NCI-H2196 (cell line): Measurements from ENCODE around the gene WIPI1.
"Not testable (repeated sequence)": the region's sequence is repeated elsewhere in the genome, so short reads cannot be mapped to it uniquely, and the experiment has no call there.

Experiments
- DNase-seq: peaks from one replicate; lab custom pipeline; 2025; ENCODE audit not compliant: unreplicated experiment; lab: John Stamatoyannopoulos, UW

WIPI1 gene

DNA sequence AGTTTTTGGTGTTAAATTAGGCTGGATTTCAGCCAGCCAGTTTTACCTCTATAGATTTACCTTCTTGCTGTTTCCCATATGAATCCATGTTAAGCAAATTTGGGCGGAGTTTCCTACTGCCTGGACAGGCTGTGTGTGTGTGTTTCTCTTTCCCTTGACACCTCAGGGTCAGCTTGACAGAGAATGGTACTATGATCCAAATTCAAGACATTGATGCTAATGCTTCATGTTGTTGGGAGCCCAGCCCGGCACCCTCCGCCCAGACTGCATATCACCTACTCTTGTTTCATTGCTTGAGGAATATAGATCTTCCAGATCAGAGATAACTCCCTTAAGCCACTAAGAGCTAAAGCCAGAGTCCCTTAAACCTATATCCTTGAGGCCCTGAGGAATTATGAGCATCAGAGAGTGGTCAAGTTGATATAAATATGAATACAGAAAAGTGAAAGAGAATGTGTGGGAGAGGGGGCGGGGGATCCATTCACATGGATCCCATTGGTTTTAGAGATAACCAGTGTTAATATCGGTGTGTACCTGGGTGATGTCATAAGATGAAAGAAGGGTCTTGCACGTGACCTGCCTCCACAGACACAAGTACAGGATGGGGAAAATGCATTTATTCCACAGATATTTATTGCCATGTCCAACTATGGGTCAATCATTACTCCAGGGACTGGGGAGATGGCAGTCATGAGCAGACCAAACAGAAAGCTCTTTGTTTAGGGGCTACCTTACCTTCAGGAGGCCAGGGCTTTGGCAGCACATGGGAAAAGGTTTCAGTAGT is 69.7 kb downstream of the WIPI1 start:
- no peak for DNase-seq

DNA sequence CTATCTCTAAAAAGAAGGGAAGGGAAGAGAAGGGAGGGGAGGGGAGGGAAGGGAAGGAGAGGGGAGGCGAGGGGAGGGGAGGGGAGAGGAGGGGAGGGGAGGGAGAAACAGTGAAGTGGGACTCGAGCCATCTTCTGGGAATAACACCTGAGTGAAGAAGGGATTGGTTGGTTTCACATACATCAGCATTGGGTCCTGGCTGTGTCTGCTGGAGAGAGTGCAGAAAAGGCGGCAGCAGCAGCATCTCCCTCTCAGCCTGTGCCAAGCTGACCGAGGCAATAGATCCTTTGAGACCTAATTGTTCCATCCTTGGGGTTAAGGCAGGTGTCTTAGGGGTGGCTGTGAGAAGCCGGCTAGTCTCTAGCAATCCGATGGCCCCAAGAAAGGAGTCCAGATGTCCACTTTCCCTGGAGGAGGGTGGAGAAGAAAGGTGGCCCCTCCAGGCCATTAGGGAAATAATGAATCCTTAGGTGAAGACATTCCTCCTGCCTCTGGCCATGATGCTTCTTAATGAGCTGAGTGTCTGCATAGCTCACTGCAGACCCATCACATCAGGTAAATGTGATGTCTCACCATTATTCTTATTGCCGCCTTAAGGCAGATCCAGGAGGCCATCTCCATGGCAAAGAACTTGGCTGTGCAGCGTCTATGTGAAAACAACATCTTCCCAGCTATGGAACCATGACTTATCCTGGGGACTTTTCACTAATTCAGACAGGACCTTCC is 71.6 kb downstream of the WIPI1 start:
- DNase-seq, result no peak

DNA sequence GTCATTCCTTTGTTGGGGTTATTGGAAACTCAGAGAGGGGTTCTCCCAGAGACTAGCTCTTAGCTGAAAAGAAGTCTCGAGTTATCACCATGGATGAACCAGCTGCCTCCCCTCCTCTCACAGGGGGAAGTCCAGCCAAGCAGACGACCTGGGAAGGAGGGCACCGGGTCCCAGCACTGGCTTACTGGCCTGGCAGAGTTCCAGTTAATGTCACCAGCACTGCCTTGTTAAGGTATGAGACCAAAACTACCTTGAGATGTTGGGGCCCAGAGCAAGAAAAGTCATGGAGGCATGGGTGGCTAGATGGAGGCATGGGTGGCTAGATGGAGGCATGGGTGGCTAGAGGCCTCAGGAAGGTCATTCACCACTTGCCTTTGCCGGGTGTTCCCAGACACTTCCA is 72.4 kb downstream of the WIPI1 start:
- DNase-seq, result no peak

DNA sequence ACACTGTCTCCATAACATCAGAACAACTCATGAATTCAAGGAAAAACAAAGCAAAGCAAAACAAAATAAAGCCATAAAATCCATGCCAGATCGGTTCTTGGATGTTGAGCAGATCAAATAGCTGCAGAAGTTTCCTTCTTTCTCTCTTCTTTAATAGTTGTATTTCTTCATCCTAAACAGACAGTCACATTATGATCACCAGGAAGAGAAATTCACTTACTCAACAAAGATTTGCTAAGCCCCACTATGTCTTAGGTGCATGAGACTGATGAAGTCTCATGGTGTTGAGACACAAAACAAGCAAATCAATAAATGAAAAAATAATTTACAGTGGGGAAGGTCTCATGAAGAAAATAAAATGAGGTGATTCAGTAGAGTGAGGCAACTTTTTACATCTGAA is 72.8 kb downstream of the WIPI1 start:
- DNase-seq, result no peak

DNA sequence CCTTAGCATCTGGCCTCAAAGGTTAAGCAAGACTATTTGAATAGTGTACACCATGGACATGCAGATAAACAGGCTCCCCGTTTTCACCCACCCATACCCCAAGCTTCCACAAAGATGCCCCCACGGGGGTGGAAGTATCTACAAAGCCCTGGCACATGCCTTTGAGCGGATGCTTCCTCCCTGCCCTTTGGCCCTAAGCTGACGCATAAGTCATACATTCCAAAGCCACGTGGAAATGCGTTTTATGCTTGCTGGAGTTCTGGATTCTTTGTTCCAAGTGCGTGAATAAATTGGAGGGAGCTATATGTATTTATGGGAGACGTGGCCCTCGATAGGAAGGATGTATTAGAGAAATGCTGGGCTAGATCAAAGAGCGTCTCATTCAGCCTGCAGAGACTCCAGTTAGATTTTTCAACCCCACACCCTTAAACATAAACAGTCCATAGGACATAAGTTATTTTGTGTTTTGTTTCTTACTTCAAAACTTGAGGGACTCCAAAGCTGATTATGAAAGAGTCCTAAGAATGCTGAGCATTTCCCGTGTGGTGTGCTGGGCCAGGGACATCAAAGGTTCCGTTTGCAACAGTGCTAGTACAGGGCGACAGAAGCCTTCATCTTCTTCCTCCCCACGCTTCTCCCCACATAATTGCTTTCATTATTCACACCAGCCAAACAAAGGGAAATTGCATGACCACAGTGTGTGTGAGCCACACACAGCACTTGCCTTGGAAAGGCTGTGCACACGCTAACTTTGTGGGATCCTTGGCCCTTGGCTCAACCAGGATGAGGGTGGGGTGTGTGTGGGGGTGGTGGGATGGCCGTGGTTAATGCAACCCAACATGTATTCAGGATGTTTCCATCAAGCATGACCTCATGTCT is 73.6 kb downstream of the WIPI1 start:
- DNase-seq, result no peak

DNA sequence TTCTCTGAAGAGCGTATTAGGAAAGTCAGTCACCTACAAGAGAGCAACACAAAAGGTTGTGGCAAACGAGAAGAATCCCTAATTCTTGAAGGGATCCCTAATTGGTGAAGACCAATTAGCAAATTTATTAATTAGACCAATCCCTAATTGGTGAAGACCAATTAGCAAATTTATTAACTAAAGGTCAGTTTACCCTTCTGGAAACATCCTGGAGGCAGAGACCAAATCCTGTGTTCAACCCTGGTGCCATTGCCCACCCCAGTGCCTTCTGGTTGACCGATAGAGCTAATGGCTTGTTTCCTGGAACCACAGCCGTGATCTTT is 74.2 kb downstream of the WIPI1 start:
- DNase-seq, result no peak

DNA sequence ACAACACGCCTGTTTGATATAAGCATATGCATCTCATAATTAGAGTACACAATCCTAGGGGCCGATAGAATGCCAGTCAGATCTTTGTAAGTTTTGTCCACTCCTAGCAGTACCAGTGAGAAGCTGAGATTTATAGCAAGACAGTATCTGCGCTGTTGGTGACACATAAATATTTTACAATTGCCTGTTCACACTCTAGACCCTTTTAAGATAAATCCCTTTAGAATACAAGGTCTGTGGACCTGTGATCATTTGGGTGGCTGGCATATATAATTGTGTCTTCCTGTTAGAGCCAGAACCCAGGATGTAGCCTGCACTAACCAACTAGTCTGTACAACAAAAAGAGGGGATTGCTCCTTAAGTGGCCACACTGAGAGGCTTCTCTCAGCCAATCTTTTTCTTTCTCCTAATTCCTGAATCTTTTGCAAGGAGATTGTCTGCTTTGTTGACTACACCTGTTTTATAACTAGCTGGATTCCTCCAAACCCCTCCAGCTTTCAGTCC is 74.7 kb downstream of the WIPI1 start:
- no peak for DNase-seq

DNA sequence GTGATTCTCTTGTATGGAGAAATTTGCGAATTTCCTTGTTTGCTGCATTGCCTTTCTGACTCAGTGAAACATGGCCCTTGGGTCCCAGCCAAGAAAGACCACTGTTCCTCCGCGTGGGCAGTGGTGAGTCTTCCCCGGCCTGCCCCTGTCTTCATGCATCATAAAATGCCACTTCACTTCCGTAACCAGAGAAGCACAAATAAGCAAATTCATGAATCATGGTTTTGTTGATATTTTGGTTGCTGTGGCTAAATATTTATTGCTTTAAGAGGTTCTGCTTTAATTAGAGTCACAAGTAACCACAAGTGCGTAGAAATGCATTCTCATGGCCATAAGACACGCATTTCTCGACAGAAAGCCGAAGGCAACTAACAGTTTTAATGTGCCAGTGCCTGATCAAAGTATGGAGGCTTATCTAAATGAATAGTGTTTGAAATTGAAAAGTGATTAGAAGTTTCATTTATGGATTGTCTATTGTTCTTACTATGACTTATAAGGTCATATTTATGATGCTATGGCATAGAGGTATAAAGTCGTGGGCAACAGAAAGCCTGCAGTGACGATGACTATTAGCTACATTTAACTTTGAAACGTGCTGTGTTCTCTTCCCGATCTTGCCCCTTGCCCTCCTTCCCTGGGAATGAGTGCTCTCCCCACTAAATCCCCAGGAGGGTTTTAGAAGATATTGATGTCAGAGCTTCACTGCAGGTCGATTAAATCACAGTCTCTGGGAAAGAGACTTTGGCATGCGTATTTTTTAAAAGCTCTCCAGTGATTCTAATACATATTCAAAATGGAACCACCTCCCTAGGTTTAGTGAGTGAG is 76.0 kb downstream of the WIPI1 start:
- DNase-seq, result peak; percentile 30

DNA sequence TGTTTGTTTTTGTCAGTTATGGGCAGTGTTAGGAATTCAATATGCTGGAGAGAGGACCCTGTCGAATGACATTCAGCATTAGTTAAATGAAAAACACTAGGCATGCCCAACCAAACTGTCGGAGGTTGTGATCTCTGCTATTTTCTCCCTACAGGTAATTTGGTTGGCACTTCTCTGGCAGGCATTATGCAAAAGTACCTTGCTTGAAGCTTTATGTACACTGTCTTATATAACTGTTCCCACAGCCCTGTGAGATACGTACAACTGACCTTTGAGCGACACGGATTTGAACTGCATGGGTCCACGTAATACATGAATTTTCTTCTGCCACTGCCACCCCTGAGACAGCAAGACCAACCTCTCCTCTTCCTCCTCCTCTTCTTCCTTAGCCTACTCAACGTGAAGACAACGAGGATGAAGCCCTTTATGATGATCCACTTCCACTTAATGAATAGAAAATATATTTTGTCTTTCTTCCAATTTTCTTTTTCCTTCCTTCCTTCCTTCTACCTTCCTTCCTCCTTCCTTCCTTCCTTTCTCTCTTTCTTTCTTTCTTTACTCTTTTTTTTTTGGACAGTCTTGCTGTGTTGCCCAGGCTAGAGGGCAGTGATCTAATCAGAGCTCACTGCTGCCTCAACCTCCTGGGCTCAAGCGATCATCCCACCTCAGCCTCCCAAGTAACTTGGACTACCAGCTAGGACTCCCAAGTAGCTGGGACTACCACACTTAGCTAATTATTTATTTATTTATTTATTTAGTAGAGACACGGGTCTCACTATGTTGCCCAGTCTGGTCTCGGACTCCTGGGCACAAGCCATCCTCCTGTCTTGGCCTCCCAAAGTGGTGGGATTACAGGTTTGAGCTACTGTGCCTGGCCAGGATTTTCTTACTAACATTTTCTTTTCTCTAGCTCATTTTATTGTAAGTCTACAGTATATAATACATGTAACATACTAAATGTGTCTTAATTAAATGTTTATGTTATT is 77.3 kb downstream of the WIPI1 start:
- no peak for DNase-seq

DNA sequence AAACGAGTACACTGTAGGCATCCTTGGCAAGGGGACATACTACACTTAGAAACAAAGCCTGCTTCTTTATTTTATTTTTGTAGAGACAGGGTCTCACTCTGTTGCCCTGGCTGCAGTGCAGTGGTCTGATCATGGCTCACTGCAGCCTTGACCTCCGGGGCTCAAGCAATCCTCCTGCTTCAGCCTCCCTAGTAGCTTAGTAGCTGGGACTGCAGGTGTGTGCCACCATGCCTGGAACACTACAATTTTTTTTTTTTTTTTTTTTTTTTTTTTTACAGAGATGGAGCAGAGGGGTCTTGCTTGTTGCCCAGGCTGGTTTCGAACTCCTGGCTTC is 78.2 kb downstream of the WIPI1 start:
- no peak for DNase-seq

DNA sequence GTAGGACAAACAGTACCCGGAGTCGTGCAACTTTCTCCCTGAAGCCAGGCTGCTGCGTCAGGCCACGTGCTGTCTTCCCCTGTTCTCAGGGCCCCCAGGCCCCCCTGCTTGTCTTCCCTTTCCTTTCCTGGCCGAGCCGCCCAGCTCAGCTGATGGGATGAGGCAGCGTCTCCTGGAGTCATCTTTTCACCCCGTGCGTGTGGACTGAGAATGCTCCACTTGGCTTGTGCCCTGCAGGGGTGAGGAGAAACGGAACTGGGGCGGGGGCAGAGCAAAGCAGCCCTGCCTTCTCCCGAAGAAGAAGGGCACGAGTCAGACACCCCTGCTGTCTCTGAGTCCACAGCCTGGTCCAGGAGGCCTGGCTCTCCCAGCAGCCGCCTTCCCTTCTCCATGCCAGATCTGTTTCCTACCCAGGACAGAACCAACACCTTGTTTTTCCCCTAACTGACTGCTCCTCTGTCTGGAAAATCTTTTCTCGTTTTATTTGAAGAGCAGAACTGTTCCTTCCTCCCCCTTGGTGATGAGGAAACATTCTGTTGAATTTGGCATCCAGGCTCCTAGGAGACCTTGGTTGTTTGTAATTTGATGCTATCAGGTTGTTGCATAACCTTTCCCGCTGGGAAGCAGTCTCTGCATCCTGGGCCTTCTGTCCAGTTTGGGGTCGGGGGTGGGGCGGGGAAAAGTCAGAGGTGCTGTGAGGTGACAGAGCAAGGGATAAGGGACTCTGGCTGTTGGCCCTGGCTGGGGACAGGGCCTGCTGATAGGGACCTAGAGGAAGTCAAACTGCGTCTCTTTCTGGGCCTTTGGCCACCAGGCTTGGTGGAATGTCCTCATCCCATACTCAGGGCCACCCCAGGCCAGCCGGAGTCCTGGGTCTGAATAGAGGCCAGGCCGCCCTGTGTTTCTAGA is 78.8 kb downstream of the WIPI1 start:
- DNase-seq, result peak; percentile 78

DNA sequence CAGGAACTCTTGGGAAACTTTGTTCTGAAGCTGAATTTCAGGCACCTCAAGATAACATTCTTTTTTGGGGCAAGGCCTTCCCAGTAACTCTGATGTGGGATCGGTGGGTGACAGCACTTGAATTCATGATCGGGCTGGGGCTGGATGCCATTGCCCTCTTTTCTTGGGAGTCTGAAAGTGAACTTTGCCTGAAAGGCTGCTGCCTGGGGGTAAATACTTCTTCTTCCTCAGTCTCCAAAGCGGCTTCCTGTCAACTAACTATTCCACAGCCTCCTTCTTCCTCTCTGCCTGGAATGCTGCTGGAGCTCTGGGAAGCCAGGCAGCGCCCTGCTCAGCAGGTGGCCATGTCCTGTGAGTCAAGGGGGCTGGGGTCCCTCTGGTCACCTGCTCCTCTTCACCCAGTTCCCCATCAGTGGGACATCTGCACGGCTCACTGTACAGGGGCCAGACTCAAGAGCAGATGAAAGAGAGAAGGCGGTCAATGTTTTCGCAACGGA is 79.5 kb downstream of the WIPI1 start:
- DNase-seq, result no peak

DNA sequence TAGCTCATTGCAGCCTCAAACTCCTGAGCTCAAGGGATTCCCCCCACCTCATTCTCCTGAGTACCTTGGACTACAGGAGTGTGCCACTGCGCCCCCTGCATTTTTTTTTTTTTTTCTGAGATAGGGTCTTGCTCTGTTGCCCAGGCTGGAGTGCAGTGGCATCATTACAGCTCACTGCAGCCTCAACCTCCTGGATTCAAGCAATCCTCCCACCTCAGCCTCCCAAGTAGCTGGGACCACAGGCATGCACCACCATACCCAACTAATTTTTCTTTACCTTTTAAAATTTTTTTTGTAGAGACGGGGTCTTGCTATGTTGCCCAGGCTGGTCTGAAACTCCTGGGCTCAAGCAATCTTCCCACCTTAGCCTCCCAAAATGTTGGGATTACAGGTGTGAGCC is 81.1 kb downstream of the WIPI1 start:
- not testable (repeated sequence) for DNase-seq

DNA sequence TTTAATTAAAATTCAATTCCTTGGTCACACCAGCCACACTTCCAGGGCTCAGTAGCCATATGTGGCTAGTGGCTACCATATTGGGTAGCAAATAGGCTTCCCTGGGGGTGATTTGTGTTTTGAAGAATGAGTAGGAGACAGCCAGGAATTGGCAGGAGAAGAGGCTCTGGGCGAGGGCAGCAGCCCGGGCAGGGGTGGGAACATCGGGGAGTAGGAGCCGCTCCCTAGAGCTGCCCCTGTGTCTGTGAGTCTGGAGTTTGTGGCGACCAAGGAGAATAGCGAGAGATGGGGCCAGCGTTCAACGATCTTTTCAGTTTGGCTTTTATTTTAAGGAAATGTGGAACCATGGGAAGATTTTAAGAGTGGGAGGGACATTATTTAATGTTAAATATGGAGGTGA is 81.7 kb downstream of the WIPI1 start:
- DNase-seq, result no peak
